GM12892 (cell line): ENCODE results near the gene PDE1A.

ENCODE experiments used
- POLR2A ChIP-seq: IDR thresholded peaks from 2 replicates; pipeline ENCODE4 v1.6.1; 2011; ENCODE audit warnings: low read depth, low read length, control low read depth
- POLR2AphosphoS5 ChIP-seq: IDR thresholded peaks from 2 replicates; pipeline ENCODE4 v1.6.1; 2011; ENCODE audit warnings: low read depth, low read length, control low read depth
- TAF1 ChIP-seq: IDR thresholded peaks from 2 replicates; pipeline ENCODE4 v1.6.1; 2011; ENCODE audit warnings: low read depth, mild to moderate bottlenecking, control low read depth, low read length, borderline replicate concordance

GRCh38 chr2:182365855-182366254 is 61.0 kb downstream of the PDE1A start:
- TF ChIP-seq POLR2A = no peak
- TF ChIP-seq POLR2AphosphoS5 = no peak
- TF ChIP-seq TAF1 = no peak
